GM12864 (cell line): ENCODE measurements around the gene HASPIN.

Source experiments
- DNase-seq: peaks from one replicate; pipeline ENCODE4 v3.0.0-alpha.2; 2011; ENCODE audit warnings: low read depth
- H3K4me3 ChIP-seq: 2 replicates; pipeline ENCODE4 v1.5.1; 2011; ENCODE audit warnings: mild to moderate bottlenecking, low read depth, low read length, control low read depth
- CTCF ChIP-seq: IDR thresholded peaks from 2 replicates; pipeline ENCODE4 v1.5.1; 2011; ENCODE audit warnings: low read depth, mild to moderate bottlenecking, moderate library complexity, low read length, control low read depth, inconsistent platforms; ENCODE audit errors: missing control alignments

Gene HASPIN

GRCh38 chr17:3765981-3766380 lies 42.3 kb downstream of the HASPIN start:
- TF ChIP-seq CTCF, result no peak
- no peak overlapping the region for H3K4me3 ChIP-seq
- no peak for DNase-seq

- DNase-seq, result no peak
- no peak for TF ChIP-seq CTCF
- H3K4me3 ChIP-seq, result no peak overlapping the region
These were observed 43.1 kb downstream of the HASPIN start for GRCh38 chr17:3766779-3767178.

- no peak overlapping the region for H3K4me3 ChIP-seq
- TF ChIP-seq CTCF, result no peak
- DNase-seq, result no peak
These were observed 44.6 kb downstream of the HASPIN start for GRCh38 chr17:3768341-3768740.

GRCh38 chr17:3768769-3769168 lies 45.1 kb downstream of the HASPIN start:
- DNase-seq, result no peak
- H3K4me3 ChIP-seq, result no peak overlapping the region
- no peak for TF ChIP-seq CTCF

GRCh38 chr17:3770466-3770865 lies 46.8 kb downstream of the HASPIN start:
- TF ChIP-seq CTCF, result no peak
- DNase-seq, result no peak
- H3K4me3 ChIP-seq, result no peak overlapping the region

- no peak for TF ChIP-seq CTCF
- no peak overlapping the region for H3K4me3 ChIP-seq
- no peak for DNase-seq
These were observed 47.4 kb downstream of the HASPIN start for GRCh38 chr17:3771140-3771539.

- no peak for DNase-seq
- no peak for TF ChIP-seq CTCF
- no peak overlapping the region for H3K4me3 ChIP-seq
These were observed 49.1 kb downstream of the HASPIN start for GRCh38 chr17:3772764-3773163.
